Activated T-cell treated with anti-CD3 and anti-CD28 coated beads, Interleukin-2, amount 50 U/mL, for 24 hours (primary cell): ENCODE data around the gene CASZ1.

Experiments
- DNase-seq: peaks from one replicate; pipeline ENCODE4 v3.0.0-alpha.2; 2020
- H3K27ac Mint-ChIP-seq: 2 replicates; pipeline ENCODE4 v1.8.0; 2020; ENCODE audit warnings: mild to moderate bottlenecking, mixed read lengths
- H3K27me3 Mint-ChIP-seq: 2 replicates; pipeline ENCODE4 v1.8.0; 2020; ENCODE audit warnings: mixed read lengths
- H3K36me3 Mint-ChIP-seq: 2 replicates; pipeline ENCODE4 v1.8.0; 2020; ENCODE audit warnings: low read depth, mixed read lengths
- H3K4me1 Mint-ChIP-seq: 2 replicates; pipeline ENCODE4 v1.8.0; 2020; ENCODE audit warnings: low read depth, mixed read lengths
- H3K4me3 Mint-ChIP-seq: 2 replicates; pipeline ENCODE4 v1.8.0; 2020; ENCODE audit warnings: mild to moderate bottlenecking, moderate library complexity, mixed read lengths
- H3K9me3 Mint-ChIP-seq: 2 replicates; pipeline ENCODE4 v1.8.0; 2020; ENCODE audit warnings: mixed read lengths

Gene CASZ1

DNA sequence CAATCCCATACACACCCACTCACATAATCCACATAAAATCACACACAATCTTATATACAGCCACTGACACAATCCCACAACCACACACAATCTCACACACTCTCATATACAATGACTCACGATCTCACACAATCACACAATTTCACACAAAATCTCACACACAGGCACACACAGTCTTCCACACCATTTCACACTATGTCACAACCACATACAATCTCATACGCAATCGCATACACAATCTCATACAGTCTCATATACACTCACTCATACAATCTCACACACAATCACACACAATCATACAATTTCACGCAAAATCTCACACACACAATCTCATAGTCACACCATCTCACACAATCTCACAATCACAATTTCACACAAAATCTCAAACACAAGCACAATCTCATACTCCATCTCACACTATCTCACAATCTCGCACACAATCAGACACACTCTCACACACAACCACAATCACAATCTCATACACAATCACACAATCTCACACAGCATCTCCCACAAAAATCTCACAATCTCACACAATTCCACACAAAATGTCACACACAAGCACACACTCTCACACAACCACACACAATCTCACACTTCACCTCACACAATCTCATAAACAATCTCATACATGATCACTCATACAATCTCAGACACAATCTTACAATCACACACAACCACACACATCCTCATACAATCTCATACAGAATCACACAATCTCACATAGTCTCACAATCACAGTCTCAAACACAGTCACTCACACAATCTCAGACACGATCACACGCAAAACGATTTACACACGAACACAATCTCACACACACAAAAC lies 18.5 kb downstream of the CASZ1 start:
- Mint-ChIP-seq H3K36me3 (no peaks in the 10 kb centered on the region), H3K9me3 (no peaks in the 10 kb centered on the region), H3K27me3 (no peaks in the 10 kb centered on the region), H3K27ac (no peak overlapping the region), H3K4me3 (no peak overlapping the region), H3K4me1 (no peaks in the 10 kb centered on the region)
- no peak for DNase-seq

GRCh38 chr1:10776190-10776905 lies 20.1 kb downstream of the CASZ1 start:
- DNase-seq, result no peak
- Mint-ChIP-seq H3K36me3 (no peaks in the 10 kb centered on the region), H3K9me3 (no peaks in the 10 kb centered on the region), H3K4me1 (no peaks in the 10 kb centered on the region), H3K27ac (no peak overlapping the region), H3K4me3 (no peak overlapping the region), H3K27me3 (peaks cover 4% of the 10 kb centered on the region)

DNA sequence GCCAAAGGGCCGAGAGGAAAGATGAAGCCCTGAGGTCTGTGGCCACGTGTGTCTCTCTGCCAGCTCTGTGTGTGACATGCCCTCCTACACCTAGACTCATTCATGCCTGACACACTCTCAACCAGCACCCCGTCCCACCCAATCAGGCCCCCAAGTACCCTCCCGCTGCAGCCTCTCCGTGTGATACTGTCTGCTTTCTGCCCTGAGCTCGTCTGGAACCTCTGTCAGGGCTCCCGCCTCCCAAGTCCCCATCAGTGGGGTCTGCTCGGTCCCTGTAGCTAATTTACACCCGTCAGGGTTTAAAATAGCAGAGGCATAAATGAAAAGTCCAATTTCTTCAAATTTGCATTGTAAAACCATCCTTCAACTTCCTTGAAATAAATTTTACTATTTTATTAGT lies 20.7 kb downstream of the CASZ1 start:
- Mint-ChIP-seq H3K9me3 (no peaks in the 10 kb centered on the region), H3K27me3 (peaks cover 5% of the 10 kb centered on the region), H3K36me3 (no peaks in the 10 kb centered on the region), H3K4me3 (no peak overlapping the region), H3K4me1 (no peaks in the 10 kb centered on the region), H3K27ac (no peak overlapping the region)
- no peak for DNase-seq

GRCh38 chr1:10774615-10775310 lies 21.7 kb downstream of the CASZ1 start:
- Mint-ChIP-seq H3K36me3 (no peaks in the 10 kb centered on the region), H3K27me3 (peaks cover 6% of the 10 kb centered on the region), H3K27ac (no peak overlapping the region), H3K4me1 (no peaks in the 10 kb centered on the region), H3K9me3 (no peaks in the 10 kb centered on the region), H3K4me3 (no peak overlapping the region)
- no peak for DNase-seq

GRCh38 chr1:10773851-10774614 lies 22.4 kb downstream of the CASZ1 start:
- Mint-ChIP-seq H3K27ac (no peak overlapping the region), H3K4me1 (no peaks in the 10 kb centered on the region), H3K4me3 (no peak overlapping the region), H3K36me3 (no peaks in the 10 kb centered on the region), H3K27me3 (peaks cover 6% of the 10 kb centered on the region), H3K9me3 (no peaks in the 10 kb centered on the region)
- no peak for DNase-seq

GRCh38 chr1:10773376-10773775 lies 23.1 kb downstream of the CASZ1 start:
- DNase-seq, result no peak
- Mint-ChIP-seq H3K36me3 (no peaks in the 10 kb centered on the region), H3K27ac (no peak overlapping the region), H3K27me3 (peaks cover 6% of the 10 kb centered on the region), H3K4me3 (no peak overlapping the region), H3K4me1 (no peaks in the 10 kb centered on the region), H3K9me3 (no peaks in the 10 kb centered on the region)

- no peaks in the 10 kb centered on the region for H3K4me1 Mint-ChIP-seq
- DNase-seq, result no peak
- no peak overlapping the region for H3K4me3 Mint-ChIP-seq
- H3K9me3 Mint-ChIP-seq, result no peaks in the 10 kb centered on the region
- H3K27ac Mint-ChIP-seq, result no peak overlapping the region
- no peaks in the 10 kb centered on the region for H3K36me3 Mint-ChIP-seq
- peaks cover 6% of the 10 kb centered on the region for H3K27me3 Mint-ChIP-seq
Measured at GRCh38 chr1:10772711-10773110, 23.7 kb downstream of the CASZ1 start.

DNA sequence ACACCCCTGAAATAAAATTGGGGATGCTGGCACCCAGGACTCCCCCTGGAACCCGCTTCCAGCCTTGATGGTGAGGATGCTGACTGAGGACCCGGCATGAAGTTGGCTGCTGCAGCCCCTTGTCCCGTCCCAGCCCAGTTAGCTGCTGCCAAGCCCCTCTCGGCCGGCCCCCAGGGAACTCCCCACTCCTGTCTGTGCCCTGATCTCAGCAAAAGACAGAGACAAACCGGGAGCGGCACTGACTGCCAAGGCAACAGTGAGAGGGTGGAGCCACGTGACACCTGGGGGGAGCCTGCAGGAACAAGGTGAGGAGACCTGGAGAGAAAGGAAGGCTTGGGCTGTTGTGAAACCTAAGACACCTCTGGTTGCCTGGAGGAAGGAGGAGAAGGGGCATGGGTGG lies 24.7 kb downstream of the CASZ1 start:
- DNase-seq, result no peak
- H3K9me3 Mint-ChIP-seq, result no peaks in the 10 kb centered on the region
- H3K36me3 Mint-ChIP-seq, result no peaks in the 10 kb centered on the region
- H3K4me3 Mint-ChIP-seq, result no peak overlapping the region
- no peak overlapping the region for H3K27ac Mint-ChIP-seq
- H3K4me1 Mint-ChIP-seq, result no peaks in the 10 kb centered on the region
- H3K27me3 Mint-ChIP-seq, result peaks cover 6% of the 10 kb centered on the region

DNA sequence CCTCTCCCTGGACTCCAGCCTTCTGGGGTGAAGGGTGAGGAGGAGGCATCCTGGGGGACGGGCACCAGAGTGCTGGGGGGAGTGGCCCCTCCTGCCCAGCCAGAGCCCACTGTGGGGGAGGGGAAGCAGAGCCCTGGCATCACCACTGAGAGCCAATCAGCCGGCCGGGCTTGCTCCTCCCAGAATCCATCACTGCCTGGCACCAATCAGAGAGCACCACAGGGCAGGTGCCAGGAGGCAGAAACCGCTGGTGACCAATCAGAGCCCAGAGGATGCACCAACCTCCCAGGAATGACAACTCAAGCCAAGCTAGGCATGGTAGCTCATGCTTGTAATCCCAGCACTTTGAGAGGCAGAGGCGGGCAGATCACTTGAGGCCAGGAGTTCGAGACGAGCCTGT lies 27.9 kb downstream of the CASZ1 start:
- Mint-ChIP-seq H3K4me3 (no peak overlapping the region), H3K36me3 (no peaks in the 10 kb centered on the region), H3K27me3 (peaks cover 6% of the 10 kb centered on the region), H3K4me1 (no peaks in the 10 kb centered on the region), H3K27ac (no peak overlapping the region), H3K9me3 (no peaks in the 10 kb centered on the region)
- DNase-seq, result no peak

GRCh38 chr1:10767282-10767681 lies 29.2 kb downstream of the CASZ1 start:
- Mint-ChIP-seq H3K9me3 (no peaks in the 10 kb centered on the region), H3K27me3 (peaks cover 6% of the 10 kb centered on the region)

DNA sequence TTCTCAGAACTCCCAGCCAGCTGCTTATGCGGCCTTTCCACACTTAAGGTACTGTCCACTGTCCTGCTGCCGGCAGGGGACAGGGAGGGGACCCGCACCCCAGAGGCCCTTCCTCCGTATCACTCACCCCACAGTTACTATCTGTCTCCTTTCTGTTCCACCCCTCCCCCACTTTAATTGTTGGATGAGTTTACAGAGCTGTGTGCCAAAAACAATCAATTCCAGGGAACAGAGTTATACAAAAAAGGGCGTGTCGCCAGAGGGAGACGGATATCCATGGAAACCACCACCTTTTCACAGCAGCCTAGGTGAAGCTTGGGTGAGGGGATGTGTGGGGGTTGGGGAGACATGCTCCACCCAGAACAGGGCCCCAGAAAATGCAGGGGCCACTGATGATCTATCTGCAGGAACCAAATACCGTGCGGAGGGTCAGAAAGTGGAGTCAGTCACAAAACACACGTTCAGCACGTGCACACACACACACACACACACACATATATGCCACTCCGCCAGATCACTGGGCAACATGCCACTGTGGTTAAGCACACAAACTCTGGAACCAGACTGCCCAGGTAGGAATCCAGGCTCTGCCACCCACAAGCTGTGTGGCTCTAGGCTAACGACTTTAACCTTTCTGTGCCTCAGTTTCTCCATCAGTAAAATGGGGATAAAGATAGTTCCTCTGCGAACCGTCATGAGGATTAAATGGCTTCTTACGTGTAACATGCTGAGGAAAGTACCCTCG lies 30.5 kb downstream of the CASZ1 start:
- Mint-ChIP-seq H3K27ac (no peak overlapping the region), H3K4me3 (no peak overlapping the region), H3K27me3 (peaks cover 2% of the 10 kb centered on the region), H3K36me3 (no peaks in the 10 kb centered on the region), H3K9me3 (no peaks in the 10 kb centered on the region), H3K4me1 (peaks cover 2% of the 10 kb centered on the region)
- DNase-seq, result no peak

More at GRCh38 chr1:10767282-10767681, 29.2 kb downstream of the CASZ1 start:
- no peak overlapping the region for H3K4me3 Mint-ChIP-seq
- H3K36me3 Mint-ChIP-seq, result no peaks in the 10 kb centered on the region
- no peaks in the 10 kb centered on the region for H3K4me1 Mint-ChIP-seq
- no peak for DNase-seq
- no peak overlapping the region for H3K27ac Mint-ChIP-seq

GRCh38 chr1:10765304-10765703 lies 31.1 kb downstream of the CASZ1 start:
- Mint-ChIP-seq H3K27me3 (no peaks in the 10 kb centered on the region), H3K27ac (no peak overlapping the region), H3K4me1 (peaks cover 2% of the 10 kb centered on the region), H3K4me3 (no peak overlapping the region), H3K36me3 (no peaks in the 10 kb centered on the region), H3K9me3 (no peaks in the 10 kb centered on the region)
- no peak for DNase-seq

GRCh38 chr1:10764296-10764798 lies 32.1 kb downstream of the CASZ1 start:
- Mint-ChIP-seq H3K9me3 (no peaks in the 10 kb centered on the region), H3K4me1 (peaks cover 2% of the 10 kb centered on the region), H3K36me3 (no peaks in the 10 kb centered on the region), H3K4me3 (no peak overlapping the region), H3K27ac (no peak overlapping the region), H3K27me3 (no peaks in the 10 kb centered on the region)
- no peak for DNase-seq

DNA sequence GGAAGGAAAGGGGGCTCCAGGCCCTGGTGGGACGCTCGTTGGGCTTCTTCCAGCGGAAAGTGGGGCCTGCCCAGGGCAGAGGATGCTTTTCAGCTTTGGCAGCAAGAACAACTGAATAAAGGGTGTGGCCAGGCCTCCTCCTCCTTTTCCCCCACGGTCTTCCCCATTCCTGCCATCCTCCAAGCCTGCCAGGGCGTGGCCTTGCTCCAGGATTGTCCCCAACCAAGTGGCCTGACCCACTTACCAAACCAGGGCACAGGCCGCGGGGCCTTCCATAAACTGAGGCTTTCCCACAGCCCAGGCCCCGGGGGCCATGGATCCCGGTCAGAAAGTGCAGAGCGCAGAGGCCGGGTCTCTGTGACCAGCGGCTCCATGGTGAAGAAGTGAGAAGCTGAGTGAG lies 33.6 kb downstream of the CASZ1 start:
- no peak overlapping the region for H3K4me3 Mint-ChIP-seq
- H3K27me3 Mint-ChIP-seq, result no peaks in the 10 kb centered on the region
- peaks cover 2% of the 10 kb centered on the region for H3K4me1 Mint-ChIP-seq
- H3K27ac Mint-ChIP-seq, result no peak overlapping the region
- H3K9me3 Mint-ChIP-seq, result no peaks in the 10 kb centered on the region
- no peak for DNase-seq
- H3K36me3 Mint-ChIP-seq, result no peaks in the 10 kb centered on the region
